ENCODE data around the gene NOTCH2NLA.
"Not testable (repeated sequence)": the region's sequence is repeated elsewhere in the genome, so short reads cannot be mapped to it uniquely, and the experiment has no call there.

DNA sequence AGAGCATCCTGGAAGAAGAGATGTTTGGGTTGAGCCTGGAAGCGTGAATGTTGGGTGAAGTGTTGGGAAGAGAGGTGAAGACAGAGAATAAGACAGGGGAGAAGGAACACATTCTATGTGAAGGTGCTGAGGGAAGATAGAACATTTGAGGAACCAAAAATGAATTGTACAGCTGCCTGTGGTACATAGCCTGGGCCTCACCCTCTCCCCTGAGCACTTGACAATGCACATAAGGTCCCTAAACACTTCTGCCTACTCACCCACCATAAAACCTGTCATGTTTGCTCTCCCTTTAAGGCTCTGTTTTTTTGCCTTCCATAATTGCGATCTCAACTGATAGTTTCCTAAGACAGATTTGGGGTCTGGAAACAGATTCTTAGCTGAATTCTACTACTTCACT is 43.2 kb upstream of the NOTCH2NLA start:
- TF ChIP-seq, protein P1, sequence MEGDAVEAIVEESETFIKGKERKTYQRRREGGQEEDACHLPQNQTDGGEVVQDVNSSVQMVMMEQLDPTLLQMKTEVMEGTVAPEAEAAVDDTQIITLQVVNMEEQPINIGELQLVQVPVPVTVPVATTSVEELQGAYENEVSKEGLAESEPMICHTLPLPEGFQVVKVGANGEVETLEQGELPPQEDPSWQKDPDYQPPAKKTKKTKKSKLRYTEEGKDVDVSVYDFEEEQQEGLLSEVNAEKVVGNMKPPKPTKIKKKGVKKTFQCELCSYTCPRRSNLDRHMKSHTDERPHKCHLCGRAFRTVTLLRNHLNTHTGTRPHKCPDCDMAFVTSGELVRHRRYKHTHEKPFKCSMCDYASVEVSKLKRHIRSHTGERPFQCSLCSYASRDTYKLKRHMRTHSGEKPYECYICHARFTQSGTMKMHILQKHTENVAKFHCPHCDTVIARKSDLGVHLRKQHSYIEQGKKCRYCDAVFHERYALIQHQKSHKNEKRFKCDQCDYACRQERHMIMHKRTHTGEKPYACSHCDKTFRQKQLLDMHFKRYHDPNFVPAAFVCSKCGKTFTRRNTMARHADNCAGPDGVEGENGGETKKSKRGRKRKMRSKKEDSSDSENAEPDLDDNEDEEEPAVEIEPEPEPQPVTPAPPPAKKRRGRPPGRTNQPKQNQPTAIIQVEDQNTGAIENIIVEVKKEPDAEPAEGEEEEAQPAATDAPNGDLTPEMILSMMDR (IDR thresholded peaks at IDR 0.05; ENCODE audit: borderline replicate concordance, extremely low read depth, low read length, poor library complexity, severe bottlenecking), result not testable (repeated sequence)
- not testable (repeated sequence) for TF ChIP-seq EZH2 (IDR thresholded peaks at IDR 0.05; ENCODE audit: borderline replicate concordance, low read depth, low read length, severe bottlenecking)

Data from DND-41 (cell line).